GM19240 (cell line): ENCODE results near the gene DST.
"Not testable (repeated sequence)": the region's sequence is repeated elsewhere in the genome, so short reads cannot be mapped to it uniquely, and the experiment has no call there.

Source experiments
- DNase-seq: peaks from one replicate; pipeline ENCODE4 v3.0.0; 2011; ENCODE audit warnings: low spot score; ENCODE audit not compliant: insufficient read length

DST gene

DNA sequence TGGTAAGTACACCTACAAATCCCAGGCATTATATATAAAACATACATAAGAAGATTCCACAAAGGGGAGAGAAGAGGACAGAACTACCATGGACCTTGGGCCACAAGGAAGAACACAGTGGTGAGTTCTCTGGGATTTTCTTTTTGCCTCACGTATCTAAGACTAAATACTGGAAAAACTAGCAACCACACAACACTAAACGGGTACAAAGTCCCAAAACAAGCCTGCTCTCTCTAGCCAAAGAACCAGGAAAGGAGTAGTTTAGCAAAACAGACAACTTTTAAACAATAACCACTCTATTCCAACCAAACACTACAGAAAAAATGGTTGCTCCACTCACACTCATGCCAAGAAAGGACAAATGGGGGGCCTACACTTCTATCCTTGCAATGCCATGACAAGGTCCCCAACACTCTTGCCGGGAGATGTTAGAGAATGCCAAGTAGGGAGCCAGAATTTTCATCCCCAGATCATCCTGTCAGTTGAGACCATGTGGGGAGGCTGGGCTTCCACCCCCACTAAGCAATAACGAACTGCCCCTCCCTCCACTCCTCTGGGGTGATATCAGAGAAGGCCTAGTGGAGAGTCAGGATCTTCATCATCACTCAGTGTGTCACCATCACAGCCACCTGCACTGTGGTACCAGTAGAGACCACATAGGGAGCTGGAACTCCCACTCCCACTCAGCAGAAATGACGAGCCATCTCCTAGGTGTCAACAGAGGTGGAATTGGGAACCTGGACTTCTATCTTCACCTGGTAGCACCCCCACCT, 123.5 kb downstream of the DST start:
- DNase-seq: no peak

DNA sequence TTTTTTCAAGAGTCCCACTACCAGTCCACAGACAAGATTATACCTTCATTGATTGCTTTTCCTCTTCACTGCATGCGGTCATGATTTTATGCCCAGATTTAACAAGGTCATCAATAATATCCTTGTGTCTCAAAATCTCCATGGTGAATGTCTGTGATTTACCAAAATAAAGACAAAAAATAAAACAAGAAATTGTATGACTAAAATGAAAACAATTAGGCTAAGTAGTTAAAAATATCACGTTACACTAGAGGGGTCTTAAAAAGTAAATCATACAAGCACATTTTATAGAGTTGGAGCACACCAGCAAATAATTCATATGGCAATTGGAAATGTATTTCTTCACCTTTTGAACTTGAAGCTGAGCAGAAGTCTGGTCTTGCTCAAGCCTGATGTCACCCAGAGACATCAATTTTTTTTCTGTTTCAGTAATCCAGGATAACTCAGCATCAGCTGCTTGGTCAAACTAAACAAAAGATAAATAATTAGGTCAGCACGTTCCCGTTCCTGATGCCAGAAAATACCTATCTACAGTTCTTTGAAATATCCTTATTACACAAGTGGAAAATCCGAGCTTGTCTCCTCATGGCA, 125.4 kb downstream of the DST start:
- no peak for DNase-seq

DNA sequence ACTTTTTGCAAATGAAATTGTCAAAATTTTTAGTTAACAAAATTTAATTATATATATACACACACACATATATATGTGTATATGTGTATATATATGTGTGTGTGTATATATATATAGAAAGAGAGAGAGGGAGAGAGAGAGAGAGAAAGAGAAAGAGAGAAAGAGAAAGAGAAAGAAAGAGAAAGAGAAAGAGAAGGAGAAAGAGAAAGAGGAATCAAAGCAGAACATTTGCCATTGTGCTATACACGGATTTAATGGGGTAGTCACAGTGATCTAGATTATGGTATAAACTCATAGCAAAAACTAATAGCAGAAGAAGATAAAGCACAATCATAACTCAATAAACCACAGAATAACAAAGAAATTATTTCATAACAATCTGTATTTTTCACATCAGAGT, 126.7 kb downstream of the DST start:
- DNase-seq: no peak

DNA sequence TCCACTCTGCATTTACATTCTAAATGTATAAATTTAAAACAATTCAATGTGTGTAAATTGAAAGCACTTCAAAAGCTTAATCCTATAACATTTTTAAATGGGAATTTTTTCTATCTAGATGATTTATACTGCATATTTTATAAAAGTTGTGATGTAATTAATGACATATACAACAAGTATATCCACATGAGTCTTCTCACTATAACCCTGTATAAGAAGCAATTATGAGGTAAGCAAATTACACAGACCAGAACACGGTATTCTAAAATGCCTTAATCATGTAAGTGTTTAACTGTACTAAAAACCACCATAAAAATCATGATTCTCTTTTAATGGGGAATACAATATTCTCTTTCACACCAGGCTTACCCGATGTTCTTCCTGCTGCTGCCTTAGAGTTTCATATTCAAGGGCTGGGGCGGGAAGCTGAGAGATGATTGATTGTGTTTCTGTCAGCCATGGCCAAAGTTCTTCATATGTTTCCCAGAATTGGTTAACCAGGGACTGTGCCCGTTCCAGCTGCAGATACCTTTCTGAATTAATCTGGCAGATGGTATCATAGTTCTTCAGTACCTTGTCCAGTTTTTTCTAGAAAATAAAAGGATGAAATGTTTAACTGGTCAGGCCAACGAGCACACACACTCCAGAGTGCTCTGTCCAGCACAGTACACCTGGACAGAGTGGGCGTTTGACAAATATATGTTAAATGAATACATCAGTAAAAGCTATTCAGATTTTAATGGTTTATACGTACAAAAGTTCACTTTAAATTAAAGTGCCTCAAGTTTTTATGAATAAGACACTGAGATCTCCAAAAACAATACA, 127.4 kb downstream of the DST start:
- no peak for DNase-seq

DNA sequence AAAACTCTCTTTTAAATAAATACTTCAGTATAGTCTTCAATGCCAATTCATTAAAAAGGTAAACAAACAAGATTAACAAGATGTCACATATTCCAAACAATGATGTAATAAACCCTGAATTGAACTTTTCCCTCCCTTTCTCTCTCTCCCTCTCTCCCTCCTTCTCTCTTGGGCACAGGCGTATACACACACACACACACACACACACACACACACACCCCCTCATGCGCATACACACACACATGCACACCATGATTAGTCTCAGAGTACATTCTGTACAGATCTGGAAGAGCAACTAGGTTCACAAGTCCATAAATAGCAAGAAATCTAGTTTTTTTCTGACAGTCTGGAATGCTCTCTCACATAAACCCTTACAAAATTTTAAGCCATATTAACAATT, 128.3 kb downstream of the DST start:
- DNase-seq: no peak

DNA sequence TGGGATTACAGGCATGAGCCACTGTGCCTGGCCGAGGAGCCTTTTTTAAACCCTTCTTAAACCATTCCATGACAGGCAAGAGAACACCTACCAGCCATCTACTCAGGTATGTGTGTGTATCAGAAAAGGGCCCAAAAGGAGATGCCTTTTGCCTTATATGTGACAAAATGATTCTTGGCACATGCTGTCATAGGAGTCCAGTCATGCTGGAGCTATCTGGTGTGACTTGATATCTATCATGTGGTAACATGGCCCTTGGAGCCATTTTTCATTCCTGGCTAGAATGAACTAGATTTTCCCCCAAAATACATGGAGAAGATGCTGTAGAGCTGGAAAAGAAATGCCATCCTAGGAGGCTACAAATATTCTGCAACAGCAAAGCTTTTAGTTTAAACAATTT, 129.1 kb downstream of the DST start:
- DNase-seq: no peak

DNA sequence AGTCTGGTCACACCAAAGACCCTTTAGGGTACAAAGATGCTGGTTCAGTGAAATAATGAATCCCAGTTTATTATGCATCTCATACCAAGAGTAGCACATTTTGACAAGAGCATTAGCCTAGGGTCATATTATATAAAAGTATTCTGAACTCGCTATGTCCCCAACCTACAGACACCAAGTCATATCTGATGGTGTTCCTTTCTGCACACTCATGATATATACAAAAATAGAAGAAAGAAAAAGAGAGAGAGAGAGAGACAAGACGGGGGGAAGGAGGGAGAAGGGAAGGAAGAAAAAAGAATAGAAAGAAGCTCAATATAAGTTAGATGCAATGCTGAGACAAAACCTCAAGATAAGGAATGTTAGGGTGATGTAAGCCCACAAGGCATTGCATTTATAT, 131.1 kb downstream of the DST start:
- DNase-seq: no peak

DNA sequence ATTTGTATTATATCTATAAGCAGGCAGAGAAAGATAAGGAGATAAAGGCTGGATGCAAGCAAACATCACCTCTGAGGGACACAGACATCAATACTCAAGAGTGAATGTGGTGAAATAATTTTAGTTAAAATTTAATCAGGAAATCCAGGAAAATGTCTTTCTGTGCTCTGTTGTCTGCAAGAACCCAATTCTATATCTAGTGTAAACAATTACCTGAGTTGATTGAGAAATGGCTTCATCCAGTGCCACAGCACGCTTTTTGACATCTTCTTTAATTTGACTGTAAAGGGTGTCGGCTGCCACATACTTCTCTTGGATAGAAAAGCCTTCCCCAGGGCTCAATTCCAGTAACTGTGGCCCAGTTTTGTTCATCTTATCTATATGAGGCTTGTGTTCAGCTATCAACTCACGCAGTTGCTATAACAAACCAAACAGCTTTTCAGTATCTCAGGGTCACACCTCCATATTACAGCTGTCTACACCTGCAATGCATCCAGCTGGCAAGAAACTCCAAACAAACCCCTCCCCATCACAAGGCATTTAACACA, 131.6 kb downstream of the DST start:
- DNase-seq: no peak

DNA sequence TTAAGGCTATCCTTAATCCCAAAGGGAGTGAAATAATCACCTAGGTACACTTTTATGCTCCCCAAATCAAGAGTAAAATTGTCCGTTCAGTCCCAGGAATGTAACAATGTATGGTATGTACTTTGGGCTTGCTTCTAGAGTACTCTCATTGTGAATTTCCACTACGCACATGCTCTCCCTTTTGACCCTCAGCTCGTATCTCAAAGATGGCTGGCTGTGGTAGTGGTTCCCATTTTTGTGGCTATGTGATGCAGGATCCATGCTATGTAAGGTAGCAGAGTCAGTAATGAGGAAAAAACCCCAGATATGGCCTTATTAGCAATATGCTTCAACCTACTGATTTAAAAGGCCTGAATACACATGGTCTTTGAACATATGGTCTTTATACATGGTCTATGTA, 133.7 kb downstream of the DST start:
- DNase-seq: no peak

DNA sequence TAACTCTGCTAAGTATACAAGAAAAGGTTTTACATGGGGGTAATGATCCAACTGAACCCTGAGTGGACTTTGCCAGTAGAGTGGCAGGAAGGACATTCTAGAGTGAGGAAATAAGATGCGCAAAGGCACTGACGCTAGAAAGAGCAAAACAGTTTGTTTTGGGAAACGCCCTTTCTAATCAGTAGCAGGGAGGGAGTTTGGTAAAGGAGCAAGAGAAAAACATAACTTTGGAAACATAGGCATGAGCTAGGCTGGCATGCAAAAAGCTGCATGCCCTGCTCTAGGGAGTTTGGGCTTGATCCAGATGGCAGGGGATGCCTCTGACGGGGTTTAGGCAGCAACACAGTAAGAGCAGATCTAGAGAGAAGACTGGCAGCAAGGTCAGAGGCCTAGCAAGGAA, 135.2 kb downstream of the DST start:
- DNase-seq: no peak

DNA sequence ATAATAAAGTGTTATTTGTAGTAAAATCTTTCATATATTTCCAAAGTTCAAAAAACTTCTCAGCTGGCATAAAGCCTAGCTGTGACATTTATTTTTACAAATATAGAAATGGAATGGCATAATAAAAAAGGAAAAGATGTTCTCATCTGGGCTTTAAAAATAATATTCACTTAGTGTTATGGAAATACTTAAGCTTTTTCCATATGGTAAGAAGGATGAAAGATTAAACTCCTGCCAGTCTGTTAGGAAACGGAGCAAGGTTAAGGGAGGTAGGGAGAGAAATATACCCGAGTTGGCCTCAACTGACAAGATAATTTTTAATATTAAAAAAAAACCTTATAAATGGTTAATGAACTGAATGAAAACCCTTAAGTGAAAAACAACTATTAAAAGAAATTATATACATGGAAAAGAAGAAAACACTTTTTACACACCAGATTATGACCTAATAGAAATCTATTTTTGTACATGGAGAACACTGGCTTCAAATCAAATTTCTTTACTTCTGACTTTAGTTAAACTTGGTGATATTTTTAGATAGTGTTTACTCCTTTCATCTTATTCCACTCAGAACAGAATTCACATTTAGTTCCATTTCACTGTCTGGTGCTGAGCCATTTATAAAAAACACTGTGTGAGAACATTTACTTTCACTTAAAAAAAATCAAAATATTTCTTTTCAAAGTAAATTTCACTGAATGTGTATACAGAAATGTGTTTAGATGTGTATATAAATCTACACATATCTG, 137.0 kb downstream of the DST start:
- DNase-seq: no peak

DNA sequence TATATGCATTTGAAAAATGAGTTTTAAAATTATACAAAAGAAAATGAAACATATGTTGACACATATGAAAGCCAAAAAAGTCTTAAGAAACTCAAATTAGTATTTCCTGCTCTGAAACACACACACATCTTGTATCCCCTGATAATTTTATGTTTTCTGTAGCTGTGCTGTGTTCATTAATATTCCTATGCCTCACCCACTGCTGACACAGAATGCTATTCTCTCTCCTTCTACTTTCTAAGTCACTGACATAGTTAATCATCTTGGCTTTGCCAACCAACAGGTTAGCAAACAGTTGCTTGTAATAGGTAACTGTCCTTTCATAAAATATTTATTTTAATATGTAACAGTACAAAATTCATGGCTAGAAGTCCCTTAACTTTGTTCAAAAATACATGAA, 140.7 kb downstream of the DST start:
- no peak for DNase-seq

DNA sequence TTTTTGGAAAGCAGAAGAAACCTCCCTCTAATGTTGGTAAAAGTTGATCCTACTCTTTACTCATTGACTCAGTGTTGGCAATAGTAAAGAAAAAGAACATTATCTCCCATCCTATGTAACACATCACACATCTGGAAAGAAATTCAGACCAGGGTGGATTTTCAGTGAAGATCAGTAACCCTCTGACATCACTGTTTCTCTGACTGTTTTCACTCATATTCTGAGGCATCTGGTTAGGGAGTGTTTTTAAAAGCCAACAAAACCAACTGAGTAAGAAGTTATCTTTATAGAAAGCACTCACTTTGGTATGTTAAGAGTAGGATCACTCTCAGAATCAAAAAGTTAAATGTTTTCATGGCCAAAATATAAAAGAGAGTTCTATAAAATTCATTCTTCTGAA, 143.6 kb downstream of the DST start:
- no peak for DNase-seq

DNA sequence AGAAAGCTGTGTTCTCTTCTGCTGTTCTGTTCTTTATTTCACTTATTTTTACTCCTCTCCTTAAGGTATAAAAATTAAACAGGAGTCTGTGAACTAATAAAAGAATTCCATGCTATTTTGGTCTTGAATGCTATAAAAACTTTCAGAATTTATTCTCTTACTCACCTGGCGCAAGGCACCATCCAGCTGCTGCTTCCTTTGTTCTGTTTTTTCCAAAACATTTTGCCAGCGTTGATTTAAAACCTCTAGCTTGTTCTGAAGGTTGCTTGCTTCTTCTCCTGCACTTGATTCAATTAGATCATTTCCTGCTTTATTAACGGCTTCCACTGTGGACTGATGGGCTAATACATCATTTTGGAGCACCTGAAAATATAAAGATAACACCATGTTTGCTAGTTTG, 145.0 kb downstream of the DST start:
- no peak for DNase-seq

DNA sequence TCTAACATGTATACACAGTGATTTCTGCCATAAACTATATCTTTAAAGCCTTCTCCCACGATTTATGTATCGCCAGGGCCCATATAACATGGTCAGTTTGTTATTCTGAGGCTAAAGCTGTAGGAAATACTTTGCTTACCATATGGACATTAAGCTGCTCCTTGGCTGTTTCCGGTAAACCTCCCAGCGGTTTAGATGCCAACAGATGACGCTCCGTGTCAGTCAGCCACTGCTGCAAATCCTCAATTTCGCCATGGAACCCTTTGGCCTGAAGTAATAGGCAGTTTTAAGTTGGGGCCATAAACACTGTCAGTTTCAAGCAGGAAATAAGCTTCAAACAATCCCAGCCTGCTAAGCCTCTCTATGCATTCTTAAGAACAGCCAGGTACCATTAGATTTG, 145.4 kb downstream of the DST start:
- DNase-seq: no peak

DNA sequence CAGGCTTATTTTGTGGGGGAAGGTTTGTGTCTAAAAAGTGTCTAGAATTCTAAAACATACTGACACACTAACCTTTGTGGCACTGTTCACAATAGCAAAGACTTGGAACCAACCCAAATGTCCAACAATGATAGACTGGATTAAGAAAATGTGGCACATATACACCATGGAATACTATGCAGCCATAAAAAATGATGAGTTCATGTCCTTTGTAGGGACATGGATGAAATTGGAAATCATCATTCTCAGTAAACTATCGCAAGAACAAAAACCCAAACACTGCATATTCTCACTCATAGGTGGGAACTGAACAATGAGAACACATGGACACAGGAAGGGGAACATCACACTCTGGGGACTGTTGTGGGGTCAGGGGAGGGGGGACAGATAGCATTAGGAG, 146.0 kb downstream of the DST start:
- not testable (repeated sequence) for DNase-seq

DNA sequence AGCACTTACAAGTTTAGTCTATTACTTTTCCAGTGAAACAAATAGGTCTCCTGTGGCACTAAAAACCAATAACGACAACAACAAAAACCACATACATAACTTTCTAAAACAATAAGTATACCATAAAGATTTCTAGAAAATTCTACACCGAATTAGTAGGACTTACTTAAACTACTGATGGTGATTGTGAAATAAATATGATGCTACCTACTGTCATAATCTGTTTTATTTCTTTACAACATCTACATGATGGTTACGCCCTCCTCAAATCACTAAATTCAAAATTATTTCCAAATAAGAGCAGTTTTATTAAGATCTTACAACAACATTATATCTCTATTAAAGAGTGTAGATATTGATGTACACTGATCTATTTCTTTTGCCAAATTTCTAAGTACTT, 147.0 kb downstream of the DST start:
- DNase-seq: no peak

DNA sequence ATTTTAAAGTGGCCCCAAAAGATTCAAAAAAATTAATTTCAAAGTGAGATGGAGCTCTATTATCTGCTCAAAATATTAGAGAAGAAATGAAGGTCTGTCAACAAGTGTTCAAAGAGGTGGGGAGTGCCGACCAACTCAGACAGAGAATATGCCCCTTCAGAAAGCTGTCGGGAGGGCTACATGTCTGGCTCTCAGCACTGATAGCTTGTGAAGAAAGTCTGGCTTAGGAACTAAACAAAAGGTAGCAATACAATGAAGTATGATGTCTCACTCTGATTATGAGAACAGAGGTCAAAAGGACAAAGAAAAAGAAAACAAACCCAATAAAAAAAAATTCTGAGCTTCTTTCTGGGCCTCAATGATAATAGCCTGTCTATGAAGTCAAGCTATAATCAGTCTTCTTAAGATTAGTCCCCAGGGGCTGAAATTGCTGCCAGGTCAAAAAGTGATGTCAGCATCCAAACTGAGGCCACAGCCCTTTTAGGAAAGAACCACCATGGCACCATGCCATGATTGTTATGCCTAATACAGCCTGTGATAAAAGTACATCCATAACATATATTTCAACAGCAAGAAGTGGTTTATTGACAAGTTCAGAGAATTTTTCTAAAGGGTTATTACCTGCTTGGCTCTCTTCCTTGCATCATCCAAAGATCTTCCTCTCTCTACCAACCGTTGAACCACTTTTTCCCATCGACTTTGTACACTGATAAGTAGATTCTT, 150.9 kb downstream of the DST start:
- no peak for DNase-seq

DNA sequence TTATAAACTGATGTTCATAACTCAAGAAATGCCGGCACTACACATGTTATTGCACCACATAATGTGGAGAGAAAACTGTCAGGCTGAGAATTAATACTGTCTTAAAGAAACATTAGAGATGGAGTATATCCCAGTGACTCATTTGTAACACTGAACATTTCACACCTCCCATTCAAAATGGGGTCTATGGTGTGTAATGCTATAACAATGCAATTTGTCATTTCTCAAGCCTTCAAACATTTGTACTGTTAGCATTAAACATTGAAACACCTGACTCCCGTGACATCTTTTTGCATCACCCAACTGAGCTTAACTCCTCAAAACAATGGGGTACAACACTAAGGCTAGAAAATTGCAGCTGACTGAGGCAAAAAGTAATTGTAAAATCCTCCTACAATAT, 151.7 kb downstream of the DST start:
- no peak for DNase-seq

DNA sequence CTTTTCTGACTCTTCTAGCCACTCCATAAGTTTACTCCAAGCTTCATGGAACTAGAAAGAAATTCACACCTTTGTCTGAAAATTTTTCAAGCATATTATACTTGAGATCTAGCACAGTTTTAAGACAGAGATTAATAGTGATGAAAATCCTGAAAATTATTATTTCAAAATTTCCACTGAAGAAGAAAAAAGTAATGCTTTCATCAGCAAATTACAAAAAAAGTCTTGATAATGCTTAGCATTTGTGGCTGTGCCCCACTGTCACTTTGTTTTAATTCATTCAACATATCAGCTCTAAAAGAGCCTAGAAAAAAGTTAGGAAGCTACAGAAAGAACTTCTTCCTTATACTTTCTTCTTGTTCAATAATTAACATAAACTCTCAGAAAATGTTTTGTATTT, 153.1 kb downstream of the DST start:
- DNase-seq: no peak

DNA sequence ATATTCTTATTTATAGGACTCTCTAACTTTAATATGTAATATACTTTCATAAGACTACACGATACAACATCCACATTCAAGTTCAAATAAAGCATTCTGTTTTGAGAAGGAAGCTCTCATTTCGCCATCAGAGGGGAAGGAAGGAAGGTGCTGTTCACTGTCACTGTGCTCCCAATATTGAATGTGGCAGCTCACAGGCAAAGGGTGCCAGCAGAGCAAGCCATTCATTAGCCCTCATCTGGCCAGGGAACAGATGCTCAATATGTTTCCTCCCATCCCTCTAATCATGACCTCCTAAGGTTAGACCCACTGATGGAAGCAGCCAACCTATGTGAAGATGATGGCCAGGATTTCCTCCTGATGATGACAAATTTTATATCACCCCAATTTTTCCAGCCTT, 154.4 kb downstream of the DST start:
- no peak for DNase-seq
